Endodermal cell (in vitro differentiated cells): ENCODE data around the gene MICB. TPM values are rescaled to one million over a fixed set of nuclear protein-coding genes. Genes with fewer than 3 reads are reported as not detected.
"Not testable (repeated sequence)": the region's sequence is repeated elsewhere in the genome, so short reads cannot be mapped to it uniquely, and the experiment has no call there.

Experiments
- DNase-seq: peaks from one replicate; pipeline ENCODE4 v3.0.0-alpha.2; 2017
- H3K27ac ChIP-seq: 2 replicates; pipeline ENCODE4 v1.5.1; 2013; ENCODE audit warnings: mild to moderate bottlenecking, low read depth, low read length, moderate library complexity
- H3K27me3 ChIP-seq: 2 replicates; pipeline ENCODE4 v1.6.1; 2013; ENCODE audit warnings: mild to moderate bottlenecking, low read length, moderate library complexity; ENCODE audit not compliant: insufficient read depth, control insufficient read depth, poor library complexity, severe bottlenecking
- H3K36me3 ChIP-seq: 2 replicates; pipeline ENCODE4 v1.7.0; 2013; ENCODE audit warnings: mild to moderate bottlenecking, low read length, moderate library complexity; ENCODE audit not compliant: control insufficient read depth, insufficient read depth
- H3K4me1 ChIP-seq: one replicate; pipeline ENCODE4 v1.7.0; 2013; ENCODE audit warnings: low read length; ENCODE audit not compliant: control insufficient read depth, insufficient read depth
- H3K4me3 ChIP-seq: 2 replicates; pipeline ENCODE4 v1.5.1; 2013; ENCODE audit warnings: mild to moderate bottlenecking, low read length, moderate library complexity
- H3K9ac ChIP-seq: 2 replicates; pipeline ENCODE4 v1.6.1; 2013; ENCODE audit warnings: mild to moderate bottlenecking, low read length, moderate library complexity; ENCODE audit not compliant: poor library complexity, severe bottlenecking; ENCODE audit errors: extremely low read depth
- H3K9me3 ChIP-seq: 2 replicates; pipeline ENCODE4 v1.6.1; 2013; ENCODE audit warnings: mild to moderate bottlenecking, low read length, moderate library complexity; ENCODE audit not compliant: control insufficient read depth
- H3K27ac Mint-ChIP-seq: 2 replicates; pipeline ENCODE4 v1.8.0; 2020; ENCODE audit warnings: mixed read lengths
- H3K27me3 Mint-ChIP-seq: 2 replicates; pipeline ENCODE4 v1.8.0; 2021; ENCODE audit warnings: mild to moderate bottlenecking, mixed read lengths; ENCODE audit not compliant: insufficient read depth
- H3K36me3 Mint-ChIP-seq: 2 replicates; pipeline ENCODE4 v1.8.0; 2020; ENCODE audit warnings: low read depth, mixed read lengths
- H3K4me1 Mint-ChIP-seq: 2 replicates; pipeline ENCODE4 v1.8.0; 2020; ENCODE audit warnings: mixed read lengths
- H3K4me3 Mint-ChIP-seq: 2 replicates; pipeline ENCODE4 v1.8.0; 2020; ENCODE audit warnings: mild to moderate bottlenecking, moderate library complexity, mixed read lengths
- H3K9me3 Mint-ChIP-seq: 2 replicates; pipeline ENCODE4 v1.8.0; 2020; ENCODE audit warnings: mild to moderate bottlenecking, mixed read lengths
- CTCF ChIP-seq: fragments of 200-600 bp; sonication (generic); conservative IDR thresholded peaks from 2 replicates; pipeline ENCODE4 v1.5.0; 2021; ENCODE audit warnings: antibody characterized with exemption, mild to moderate bottlenecking
- WGBS, 2 experiments: methylation state at CpG; one replicate each; pipeline versions ENCODE4 v1.1.5 to v1.1.7; 2013; ENCODE audit warnings: missing lambda C conversion rate in 2 of 2, mixed read lengths in 1 of 2; ENCODE audit not compliant: insufficient coverage in 1 of 2, insufficient read length in 1 of 2; 5-methylcytosine and 5-hydroxymethylcytosine counted together
- total RNA-seq, 2 donors: library from RNA; stranded (reverse); fragmentation: NEBNext Ultra II Directional in 1 of 2; extraction: Animal tissue kit (Norgen Biotek cat#: 25700) in 1 of 2; gene quantifications; 2 replicates in 1 of 2; 3 replicates in 1 of 2; pipeline ENCODE4 v1.2.1, GENCODE V29; 2021

Gene MICB
- total RNA-seq, 2 donors from 2014 or later = 8.2 to 8.5 TPM

DNA sequence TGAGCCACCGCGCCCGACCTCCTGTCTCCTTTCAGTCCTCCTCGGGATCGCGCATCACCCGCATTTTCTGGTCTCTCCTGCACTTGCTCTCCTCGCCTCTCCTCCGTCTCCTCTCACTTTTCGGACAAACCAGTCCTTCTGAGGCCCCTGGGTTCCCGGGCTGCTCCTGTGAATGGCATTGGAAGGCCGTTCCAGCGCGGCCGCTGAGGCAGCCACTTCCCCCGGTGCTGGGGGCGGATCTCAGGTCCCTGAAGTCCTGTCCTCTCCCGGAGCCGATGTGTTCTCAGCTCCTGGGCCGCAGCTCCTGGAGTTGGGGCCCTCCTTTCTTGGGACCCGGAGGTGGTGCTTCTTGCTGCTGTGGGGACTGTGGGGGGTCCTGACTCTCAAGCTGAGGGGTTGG is 803 bp downstream of the MICB start:
- peak; percentile 80 for DNase-seq
- peaks cover 56% of the 10 kb centered on the region for H3K27me3 Mint-ChIP-seq
- H3K4me1 Mint-ChIP-seq = peaks cover 26% of the 10 kb centered on the region
- no peaks in the 10 kb centered on the region for H3K9me3 Mint-ChIP-seq
- Histone ChIP-seq H3K9ac (no peak overlapping the region), H3K36me3 (no peaks in the 10 kb centered on the region), H3K4me3 (peak overlapping the region; percentile 81), H3K27me3 (peaks cover 51% of the 10 kb centered on the region), H3K9me3 (no peaks in the 10 kb centered on the region), H3K27ac (no peak overlapping the region), H3K4me1 (no peaks in the 10 kb centered on the region)
- peak overlapping the region; percentile 56 for H3K27ac Mint-ChIP-seq
- WGBS, 2 experiments = 10 to 18% methylated on average over 4 to 21 of the region's 21 CpGs
- no peaks in the 10 kb centered on the region for H3K36me3 Mint-ChIP-seq
- no peak for TF ChIP-seq CTCF
- peak overlapping the region; percentile 69 for H3K4me3 Mint-ChIP-seq

GRCh38 chr6:31499648-31500047 is 1.7 kb downstream of the MICB start:
- H3K9me3 ChIP-seq, H3K4me1 ChIP-seq, H3K9ac ChIP-seq, H3K9me3 Mint-ChIP-seq, H3K36me3 ChIP-seq, H3K27ac Mint-ChIP-seq, H3K36me3 Mint-ChIP-seq, H3K27ac ChIP-seq, DNase-seq: not testable (repeated sequence)
- Mint-ChIP-seq H3K27me3 (peaks cover 47% of the 10 kb centered on the region), H3K4me3 (peak overlapping the region; percentile 69), H3K4me1 (peaks cover 26% of the 10 kb centered on the region)
- Histone ChIP-seq H3K27me3 (peaks cover 43% of the 10 kb centered on the region), H3K4me3 (peak overlapping the region; percentile 81)
- WGBS, 2 experiments = no CpG with 5 or more reads among the region's 2 CpGs

- DNase-seq = no peak
- Mint-ChIP-seq H3K4me1 (peaks cover 20% of the 10 kb centered on the region), H3K27me3 (peaks cover 18% of the 10 kb centered on the region), H3K36me3 (peaks cover 3% of the 10 kb centered on the region), H3K9me3 (no peaks in the 10 kb centered on the region), H3K4me3 (no peak overlapping the region), H3K27ac (no peak overlapping the region)
- H3K36me3 ChIP-seq = no peaks in the 10 kb centered on the region
- H3K4me1 ChIP-seq = no peaks in the 10 kb centered on the region
- H3K27ac ChIP-seq = no peak overlapping the region
- no peak overlapping the region for H3K9ac ChIP-seq
- peaks cover 14% of the 10 kb centered on the region for H3K27me3 ChIP-seq
- H3K9me3 ChIP-seq = no peaks in the 10 kb centered on the region
- H3K4me3 ChIP-seq = no peak overlapping the region
- no peak for TF ChIP-seq CTCF
Measured at GRCh38 chr6:31502586-31502985, 4.6 kb downstream of the MICB start.

- H3K4me3 ChIP-seq, H3K27ac ChIP-seq, H3K36me3 ChIP-seq, H3K4me1 Mint-ChIP-seq, H3K9me3 ChIP-seq, H3K4me1 ChIP-seq, H3K9ac ChIP-seq, H3K27ac Mint-ChIP-seq, DNase-seq, H3K27me3 Mint-ChIP-seq, H3K27me3 ChIP-seq, H3K4me3 Mint-ChIP-seq: not testable (repeated sequence)
- H3K9me3 Mint-ChIP-seq = peaks cover 11% of the 10 kb centered on the region
- WGBS, 2 experiments = 70% methylated on average over 2 of the region's 2 CpGs; no CpG with 5 or more reads in 1 of the 2 experiments
- peaks cover 37% of the 10 kb centered on the region for H3K36me3 Mint-ChIP-seq
Measured at GRCh38 chr6:31509036-31509435, 11.1 kb downstream of the MICB start.
